GM21360 (cell line): ENCODE results near the gene SDK1.

Experiments
- ATAC-seq: cut with Tn5 transposase; IDR thresholded peaks from one replicate; pipeline ENCODE4 v1.9.1; 2021; ENCODE audit warnings: mild to moderate bottlenecking, moderate library complexity; ENCODE audit not compliant: unreplicated experiment

Gene SDK1

DNA sequence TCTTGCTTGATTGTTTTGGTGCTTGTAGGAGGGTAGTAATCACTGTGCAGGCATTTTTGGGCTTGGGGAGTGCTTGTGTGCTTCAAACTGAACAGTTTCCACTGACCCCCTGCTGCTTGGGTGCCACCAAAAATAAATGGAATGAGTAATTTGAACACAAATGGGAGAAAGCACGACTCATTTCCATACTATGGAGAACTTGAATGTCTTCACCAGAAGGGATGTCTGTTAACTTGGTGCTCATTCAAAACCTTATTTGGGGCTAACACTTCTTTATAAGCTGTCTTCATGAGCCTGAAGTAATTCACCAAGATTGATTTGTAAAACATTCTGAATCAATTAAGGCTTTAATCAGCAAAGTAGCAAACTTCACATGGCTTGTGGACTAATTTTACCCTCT lies 560.3 kb downstream of the SDK1 start:
- no peak for ATAC-seq

DNA sequence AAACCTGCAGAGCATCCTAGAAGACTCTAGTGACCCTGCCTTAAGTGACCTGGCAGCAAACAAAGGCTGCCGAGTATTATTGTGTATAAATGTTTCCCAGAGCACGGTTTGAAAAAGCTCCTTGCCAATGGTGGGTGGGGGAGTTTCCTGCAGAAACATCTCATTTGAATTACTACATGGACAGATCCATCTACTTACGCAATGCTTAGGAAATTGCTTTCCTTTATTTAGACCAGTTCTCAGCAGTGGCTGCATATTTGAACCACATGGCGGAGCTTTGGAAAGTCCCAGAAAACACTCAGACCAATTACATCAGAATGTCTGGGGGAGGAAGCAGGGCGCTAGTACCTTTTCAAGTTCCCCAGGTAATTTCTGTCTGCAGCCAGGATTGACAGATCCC lies 560.9 kb downstream of the SDK1 start:
- ATAC-seq: peak; percentile 71

DNA sequence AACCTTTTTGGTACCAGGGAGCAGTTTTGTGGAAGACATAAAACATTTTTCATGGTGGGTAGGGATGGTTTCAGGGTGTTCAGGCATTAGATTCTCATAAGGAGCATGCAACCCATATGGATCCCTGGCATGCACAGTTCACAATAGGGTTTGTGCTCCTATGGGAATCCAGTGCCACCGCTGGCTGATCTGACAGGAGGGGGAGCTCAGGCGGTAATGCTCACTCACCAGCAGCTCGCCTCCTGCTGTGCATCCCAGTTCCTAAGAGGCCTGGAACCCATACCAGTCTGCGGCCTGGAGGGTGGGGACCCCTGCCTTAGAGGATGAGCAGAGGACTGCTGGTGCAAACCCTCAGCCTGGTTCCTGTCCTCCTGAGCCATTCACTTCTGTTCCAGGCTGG lies 561.7 kb downstream of the SDK1 start:
- no peak for ATAC-seq

DNA sequence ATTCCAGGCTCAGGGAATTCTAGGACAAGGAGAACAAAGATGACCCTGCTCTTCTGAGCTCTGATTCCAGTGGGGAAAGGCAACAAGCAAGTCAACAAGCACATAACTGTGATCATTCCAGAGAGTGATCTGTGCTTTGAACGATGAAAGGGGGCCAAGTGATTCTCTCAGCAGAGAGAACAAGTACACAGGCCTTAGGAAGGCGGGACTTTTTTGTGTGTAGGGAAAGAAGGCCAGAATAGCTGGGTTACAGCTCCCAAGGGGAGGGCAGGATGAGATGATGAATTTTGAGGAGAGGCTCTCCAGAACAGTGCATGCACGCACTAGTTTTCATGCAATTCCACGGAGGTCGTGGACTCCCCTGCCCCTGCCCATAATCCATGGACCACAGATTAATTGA lies 565.2 kb downstream of the SDK1 start:
- ATAC-seq: no peak

DNA sequence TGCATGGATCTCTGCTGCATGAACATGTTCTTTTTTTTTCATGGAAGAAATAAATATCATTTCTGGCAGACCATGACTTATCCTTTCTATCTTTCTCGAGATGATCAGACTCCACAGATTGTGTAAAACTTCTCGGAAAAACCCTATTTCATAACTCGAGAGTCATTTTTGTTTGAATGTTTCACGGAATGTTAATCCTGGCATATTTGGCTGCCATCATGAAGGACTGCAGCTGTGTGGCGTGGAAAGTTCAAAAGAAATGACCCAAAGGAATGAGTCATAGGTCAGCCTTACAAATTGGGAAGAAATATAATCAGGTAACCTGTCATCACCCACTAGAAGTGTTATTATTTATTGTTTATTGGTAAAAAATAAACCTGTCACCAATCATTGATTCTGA lies 566.8 kb downstream of the SDK1 start:
- ATAC-seq: no peak

DNA sequence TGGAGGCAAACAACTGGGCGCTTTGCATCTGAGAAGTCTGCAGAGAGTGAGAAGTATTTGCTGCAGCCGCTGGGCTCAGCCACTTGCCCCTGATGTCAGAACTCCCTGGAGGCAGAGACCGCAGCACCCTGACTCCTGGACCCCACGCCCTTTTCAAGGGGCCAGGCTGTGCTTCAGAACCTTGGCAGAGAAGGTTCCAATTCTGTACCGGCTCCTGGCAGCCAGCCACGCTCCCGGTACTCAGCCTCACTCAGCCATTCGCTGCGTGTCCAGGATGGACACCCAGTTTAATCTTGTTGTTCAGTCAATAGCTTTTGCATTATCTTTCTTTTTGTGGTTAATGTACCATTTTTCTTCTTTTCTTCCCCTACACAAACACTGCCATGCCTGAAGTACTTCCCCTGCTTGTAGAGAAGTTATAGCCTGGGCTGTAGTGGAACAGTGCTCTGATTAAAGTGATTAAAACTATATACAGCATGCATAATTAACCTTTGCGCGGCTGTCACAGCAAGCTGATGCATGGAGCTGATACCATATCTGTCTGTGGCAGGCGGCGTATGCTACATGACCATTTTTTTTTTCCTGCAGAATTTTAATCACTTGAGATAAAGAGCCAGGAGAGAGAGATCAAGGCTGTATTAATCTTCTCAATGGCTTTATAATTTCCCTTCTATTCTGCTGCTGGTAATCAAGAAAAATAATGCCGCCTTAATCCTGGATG lies 578.5 kb downstream of the SDK1 start:
- ATAC-seq: no peak

DNA sequence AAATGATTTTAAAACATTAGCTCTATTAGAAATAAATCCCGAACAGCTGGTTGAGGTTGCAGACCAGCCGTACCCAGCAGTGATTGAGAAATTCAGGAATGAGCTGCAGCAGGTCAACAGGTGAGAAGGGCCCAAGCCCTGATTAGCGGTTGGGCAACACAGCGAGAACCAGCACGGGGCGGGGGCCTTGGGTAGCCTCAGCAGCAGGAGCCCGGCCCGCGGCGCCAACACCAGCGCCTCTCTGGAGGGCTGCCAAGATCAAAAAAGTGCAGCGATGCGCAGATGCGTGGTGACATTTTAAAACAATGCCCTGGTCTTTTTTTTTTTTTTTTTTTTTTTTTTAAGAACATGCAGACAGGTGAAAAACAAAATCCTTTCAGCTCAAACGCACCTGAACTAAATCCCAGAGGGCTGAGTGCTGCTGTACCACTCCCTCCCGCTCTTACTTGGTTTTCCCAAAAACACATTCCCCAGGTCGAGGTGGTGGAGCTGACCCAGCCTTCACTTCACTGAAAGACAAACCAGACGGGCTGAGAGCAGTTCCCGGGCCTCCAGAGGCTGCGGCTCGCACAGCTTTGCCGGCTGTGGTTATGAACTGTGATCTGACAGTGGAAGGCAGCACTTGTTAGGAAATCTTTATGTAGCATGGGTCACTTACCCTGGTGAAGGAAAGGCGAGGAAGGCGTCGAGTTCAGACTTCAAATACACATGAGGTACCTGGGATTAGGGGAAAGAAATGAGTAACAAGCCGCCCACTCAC lies 579.4 kb downstream of the SDK1 start:
- ATAC-seq: no peak

DNA sequence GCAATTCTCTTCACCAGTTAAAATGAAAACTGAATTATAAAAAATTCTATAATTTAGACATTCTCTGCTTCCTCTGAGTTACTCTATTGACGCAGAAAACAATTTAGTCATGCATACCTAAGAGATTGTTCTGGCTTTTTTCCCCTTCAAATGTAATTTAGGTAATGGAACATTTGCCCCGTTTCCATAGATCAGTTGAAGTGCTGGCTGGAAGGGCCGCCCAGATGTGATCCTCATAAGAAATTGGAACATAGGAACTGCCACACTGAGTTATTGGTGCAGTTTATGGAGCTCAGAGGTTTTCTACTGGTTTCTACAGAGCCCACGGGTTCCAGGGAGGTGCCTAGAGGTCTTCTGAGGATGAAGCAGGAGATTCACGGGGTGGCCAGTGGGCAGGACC lies 581.7 kb downstream of the SDK1 start:
- no peak for ATAC-seq

DNA sequence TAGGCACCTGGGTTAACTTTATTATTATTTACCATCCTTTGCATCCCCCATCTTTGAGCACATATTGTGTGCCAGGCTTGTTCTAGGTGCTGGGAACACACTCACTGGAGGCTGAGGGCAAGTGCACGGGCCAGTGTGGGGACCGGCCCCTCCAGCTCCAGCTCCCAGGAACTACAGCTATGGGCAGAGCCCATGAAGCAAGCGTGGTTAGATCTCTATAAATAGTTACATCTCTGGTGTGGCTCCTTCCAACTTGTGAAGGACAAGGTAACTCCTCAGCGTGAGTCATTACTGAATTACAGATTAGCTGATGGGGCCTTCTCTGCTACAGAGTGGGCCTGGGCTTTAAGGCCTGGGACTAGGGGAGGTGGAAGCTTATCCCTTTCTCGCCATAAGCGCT lies 583.5 kb downstream of the SDK1 start:
- ATAC-seq: no peak

DNA sequence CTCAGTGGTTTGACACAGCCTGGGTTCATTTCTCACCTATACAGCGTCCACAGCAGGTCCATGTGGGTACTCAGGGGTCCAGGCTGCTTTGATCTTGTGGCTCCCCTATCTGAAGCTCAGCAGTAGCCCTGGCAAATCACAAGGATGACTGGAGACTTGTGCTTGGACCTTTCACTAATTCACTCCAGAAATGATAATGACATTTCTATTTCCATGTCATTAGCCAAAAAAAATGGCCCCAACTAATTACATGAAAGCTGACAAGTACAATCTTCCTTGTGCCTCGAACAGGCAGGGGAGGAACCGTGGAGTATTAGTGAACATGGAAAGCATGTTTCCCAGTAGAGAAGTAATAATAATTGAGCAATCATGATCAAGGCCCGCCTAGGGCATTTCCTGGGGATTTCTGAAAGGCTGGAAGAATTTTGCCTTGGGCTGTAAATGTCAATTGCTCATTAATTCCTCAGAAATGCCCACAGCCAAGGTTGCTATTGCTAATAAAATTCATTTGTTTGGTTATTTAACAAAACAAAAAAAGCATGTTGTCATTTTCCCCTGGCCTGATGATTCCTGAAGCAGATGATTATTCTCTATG lies 586.1 kb downstream of the SDK1 start:
- ATAC-seq: no peak

DNA sequence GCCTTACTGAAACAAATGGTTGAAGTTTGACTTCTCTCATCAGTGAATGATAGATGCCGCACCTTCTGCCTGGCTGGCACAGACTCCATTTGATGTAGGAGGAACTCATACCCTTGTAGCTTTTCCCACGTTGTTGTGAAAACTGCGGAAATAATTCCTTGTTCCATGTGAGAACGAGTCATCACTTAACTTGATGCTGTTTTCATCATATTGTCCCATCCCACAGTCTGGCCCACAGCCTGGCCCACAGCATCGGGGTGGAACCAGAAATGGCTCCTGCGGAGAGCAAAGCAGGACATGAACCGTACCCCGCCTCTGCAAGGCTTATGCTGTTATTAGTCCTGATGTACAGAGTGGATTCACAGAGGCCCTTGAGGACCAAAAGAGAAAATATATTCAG lies 587.0 kb downstream of the SDK1 start:
- ATAC-seq: no peak

DNA sequence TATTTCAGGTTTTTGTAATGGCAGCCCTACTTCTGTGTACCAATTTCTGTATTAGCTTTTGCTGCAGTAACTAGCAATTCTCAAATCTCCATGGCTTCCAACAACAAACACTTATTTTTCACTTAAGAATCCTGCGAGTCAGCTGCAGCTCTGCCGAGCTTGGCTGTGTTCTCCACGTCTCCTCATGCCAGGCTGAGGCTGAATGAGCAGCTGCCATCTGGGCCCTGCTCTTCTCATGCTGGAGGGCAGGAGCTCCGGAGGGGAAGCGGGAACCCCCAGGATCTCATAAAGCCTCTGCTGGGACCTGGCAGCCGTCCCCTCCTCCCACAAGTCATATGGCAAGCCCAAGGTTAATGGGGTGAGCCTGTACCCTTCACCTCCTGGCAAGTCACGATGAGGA lies 591.1 kb downstream of the SDK1 start:
- no peak for ATAC-seq

DNA sequence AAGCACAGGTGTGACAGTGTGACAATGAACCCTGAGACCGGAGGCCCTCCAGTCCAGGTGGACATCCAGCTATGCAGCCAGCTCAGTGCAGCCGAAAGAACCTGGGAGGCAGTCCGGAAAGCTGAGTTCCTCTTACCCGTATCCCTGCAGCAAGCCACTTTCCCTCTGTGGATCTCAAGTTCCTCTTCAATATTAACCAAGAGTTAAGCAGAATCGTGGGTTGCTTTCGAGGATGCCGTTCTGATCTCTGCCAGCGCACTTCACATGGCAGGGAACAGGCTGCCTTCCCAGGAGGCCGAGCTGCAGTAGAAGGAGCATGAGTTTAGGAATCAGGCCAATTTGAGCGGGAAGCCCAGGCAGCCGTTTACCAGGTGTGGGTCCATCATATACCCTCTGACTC lies 591.6 kb downstream of the SDK1 start:
- ATAC-seq: no peak

DNA sequence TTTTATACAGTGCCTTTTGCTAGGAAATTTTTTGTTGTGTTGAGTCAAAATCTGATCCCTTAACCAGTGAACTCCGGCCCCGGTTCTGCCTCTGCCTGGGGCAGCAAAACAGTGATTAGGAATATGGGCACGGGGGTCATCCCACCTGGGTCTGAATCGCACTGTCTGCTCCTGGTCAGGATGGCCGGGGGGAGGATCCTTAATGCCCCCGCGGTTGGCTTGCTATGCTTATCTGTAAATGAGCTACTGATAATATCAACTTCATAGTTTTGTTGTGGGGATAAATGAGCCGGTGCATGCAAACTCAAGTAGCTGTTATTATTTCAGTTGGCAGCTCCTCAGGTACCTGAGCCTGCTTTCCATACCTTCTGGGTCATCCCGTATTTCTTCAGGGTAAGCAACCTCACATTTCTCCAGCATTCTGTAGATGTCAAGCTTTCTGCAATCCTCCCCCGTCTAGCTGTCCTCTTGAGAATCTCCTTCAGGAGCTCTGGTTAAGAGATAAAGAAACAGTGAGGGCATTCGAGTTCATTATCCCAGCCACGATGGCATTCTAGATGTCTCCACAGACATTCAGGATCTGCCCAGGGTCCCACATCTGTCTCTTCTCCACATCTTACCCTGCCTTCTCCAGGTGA lies 592.2 kb downstream of the SDK1 start:
- no peak for ATAC-seq

DNA sequence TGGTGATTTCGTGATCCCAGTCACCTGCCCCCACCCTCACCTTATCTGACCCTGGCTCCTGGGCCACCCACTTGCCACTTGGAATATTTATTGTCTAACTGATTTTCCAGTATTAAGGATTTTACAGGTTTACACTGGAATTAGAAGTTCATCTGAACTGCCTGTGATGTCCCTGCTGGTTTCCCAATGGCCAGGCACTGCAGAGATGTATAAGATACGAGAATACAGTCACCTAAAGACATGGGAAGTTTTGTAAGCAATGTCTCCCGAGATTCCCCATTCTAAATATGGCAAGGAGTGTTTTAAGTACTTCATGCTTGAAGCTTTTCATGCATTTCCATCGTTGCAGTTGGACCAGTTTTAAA lies 592.7 kb downstream of the SDK1 start:
- ATAC-seq: no peak

DNA sequence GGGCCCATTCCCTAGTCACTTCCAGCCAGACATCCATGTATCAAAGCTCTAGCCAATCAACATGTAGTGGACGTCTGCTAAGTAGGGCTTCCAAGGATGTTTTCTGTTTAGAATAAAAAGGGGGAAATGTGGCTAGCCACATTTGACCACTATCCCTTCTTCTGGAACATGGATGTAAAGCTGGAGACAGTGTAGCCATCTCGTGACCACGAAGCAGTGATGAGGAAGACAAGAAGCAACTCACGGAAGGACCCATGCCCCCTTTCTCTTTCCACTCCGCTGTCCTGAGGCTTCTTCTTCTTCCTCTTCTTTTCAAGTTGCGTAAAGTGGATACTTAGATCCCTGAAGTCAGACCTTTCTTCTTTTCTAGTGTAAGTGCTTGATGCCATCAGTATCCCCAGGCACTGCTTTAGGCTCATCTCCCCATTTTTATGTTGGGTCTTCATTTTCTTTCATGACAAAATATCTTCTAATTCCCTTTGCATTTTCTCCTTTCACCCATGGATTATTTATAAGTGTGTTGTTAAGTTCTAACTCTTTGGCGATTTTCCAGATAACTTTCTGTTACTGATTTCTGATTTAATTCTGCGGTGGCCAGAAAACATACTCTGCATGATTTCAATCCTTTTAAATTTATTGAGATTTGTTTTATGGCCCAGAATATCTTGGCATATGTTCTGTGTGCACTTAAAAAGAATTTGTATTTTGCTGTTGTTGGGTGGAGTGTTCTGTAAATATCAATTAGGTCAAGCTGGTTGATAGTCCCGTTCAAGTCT lies 594.5 kb downstream of the SDK1 start:
- ATAC-seq: no peak

DNA sequence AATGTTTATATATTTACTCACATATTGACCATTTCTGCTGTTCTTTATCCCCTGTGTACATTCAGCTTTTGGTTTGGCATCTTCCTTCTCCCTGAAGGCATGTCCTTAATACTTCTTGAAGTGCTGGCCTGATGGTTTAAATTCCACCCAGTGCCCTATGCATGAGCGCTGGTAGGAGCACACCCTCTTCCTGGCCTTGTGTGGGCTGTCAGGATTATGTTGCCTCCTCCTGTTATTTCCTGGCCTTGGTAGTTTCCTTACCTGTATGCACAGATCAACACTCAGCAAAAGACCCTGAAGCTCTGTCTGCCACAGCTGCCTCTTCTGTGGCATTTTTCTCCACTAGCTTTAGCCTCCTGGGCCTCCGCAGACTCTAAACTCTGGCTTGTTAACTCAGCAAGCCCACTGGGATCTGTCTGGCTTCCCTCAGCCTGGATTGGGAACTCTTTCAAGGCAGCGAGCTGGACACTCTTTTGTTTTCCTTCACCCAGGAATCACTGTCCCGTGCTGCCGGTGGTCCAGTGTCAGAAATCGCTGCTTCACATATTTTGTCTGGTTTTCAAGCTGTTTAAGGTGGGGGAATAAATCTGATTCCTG lies 595.2 kb downstream of the SDK1 start:
- no peak for ATAC-seq

DNA sequence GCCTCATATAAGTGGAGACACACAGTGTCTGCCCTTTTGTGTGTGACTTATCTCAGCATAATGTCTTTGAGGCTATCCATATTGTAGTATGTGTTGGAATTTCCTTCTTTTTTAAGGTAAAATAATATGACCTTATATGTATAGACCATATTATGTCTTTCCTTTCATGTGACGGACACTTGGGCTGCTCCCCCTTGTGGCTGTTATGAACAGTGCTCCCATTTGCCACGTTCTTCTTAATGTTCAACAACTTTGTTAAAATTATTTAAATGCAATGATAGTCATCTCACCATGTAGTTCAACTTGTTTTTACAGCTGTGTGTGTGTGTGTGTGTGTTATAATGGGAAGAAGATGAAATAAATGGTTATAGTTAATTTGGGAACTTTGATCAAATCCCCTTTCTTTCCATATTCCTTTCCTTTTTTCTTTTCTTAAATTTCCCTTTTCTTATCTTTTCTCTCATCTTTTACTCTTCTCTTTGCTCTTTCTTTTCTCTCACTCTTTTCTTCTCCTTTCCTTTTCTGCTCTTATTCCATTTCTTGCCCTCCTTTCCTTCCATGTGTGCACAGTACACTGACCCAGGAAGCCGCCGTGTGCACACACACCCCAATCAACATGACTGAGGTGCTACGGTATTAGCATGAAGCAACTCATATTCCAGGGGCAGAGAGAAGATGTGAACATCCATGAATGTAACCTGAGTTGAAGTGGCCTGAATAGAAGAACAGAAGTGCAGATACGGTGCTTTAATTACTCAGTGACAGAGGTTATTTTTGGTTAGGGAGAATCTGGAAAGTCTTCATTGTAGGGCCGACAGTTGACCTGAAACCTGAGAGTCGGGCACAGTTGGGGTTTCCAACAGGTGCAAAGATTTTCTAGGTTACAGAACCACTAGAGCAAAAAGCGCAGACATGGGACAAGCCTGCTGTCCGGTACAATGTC lies 596.6 kb downstream of the SDK1 start:
- no peak for ATAC-seq

DNA sequence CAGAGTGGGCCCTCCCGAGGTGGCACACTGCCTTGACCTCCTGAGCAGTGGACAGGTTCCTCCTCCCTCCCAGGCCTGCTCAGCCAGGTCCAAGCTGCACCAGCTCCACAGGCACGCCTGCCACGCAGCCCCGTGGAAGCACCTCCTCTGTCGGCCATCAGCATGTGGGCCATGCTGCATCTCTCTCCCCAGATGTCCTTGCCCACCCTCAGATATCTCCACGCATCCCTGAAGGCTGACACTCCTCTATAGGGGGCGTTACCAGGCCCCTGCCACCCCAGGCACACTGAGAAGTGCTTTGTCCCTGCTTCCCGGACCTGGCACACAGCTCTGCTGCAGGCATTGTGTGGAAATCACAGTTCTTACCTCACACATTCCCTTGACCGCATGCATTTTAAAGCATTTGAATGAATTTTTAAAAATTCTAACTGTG lies 598.5 kb downstream of the SDK1 start:
- ATAC-seq: no peak

DNA sequence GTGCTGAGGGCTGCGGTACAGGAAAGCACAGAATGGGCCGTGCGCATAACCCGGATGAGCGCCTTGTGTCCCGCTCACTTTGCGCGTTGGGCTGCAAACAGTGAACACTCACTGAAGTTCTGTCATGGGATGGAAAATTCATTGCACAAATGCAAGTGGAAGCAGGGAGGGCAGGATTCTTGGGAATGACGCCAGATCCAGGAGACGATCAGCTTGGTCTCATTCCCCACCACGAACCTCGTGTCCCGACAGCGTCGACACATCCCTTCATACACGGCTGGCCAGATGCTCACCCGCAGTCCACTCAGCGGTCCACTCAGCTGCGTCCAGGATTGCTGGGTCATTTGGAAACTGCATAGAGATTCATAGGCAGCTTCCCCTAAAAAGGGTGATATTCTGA lies 607.1 kb downstream of the SDK1 start:
- ATAC-seq: no peak
